Uterus (tissue), 4 donors: Measurements from ENCODE around the gene PGLYRP2. TPM values are rescaled to one million over a fixed set of nuclear protein-coding genes. Genes with fewer than 3 reads are reported as not detected.
"Not testable (repeated sequence)": the region's sequence is repeated elsewhere in the genome, so short reads cannot be mapped to it uniquely, and the experiment has no call there.

Experiments
- DNase-seq, 2 donors: peaks; one replicate each; pipeline ENCODE4 v3.0.0-alpha.2; 2019 to 2020
- H3K27ac ChIP-seq, 2 donors: fragments of 200-600 bp; sonication (generic); 1 replicate in 1 of 2; 2 replicates in 1 of 2; pipeline ENCODE4 v1.5.1; 2016 to 2018
- H3K27me3 ChIP-seq, 2 donors: fragments of 200-600 bp; sonication (generic); one replicate each; pipeline ENCODE4 v1.5.1; 2018 to 2019; ENCODE audit warnings: control low read depth in 1 of 2
- H3K36me3 ChIP-seq, 2 donors: fragments of 200-600 bp; sonication (generic); one replicate each; pipeline ENCODE4 v1.5.1; 2019; ENCODE audit warnings: control low read depth in 1 of 2
- H3K4me1 ChIP-seq, 2 donors: fragments of 200-600 bp; sonication (generic); one replicate each; pipeline ENCODE4 v1.5.1; 2018 to 2019; ENCODE audit warnings: control low read depth in 1 of 2
- H3K4me3 ChIP-seq, 2 donors: fragments of 200-600 bp; sonication (generic); 1 replicate in 1 of 2; 2 replicates in 1 of 2; pipeline ENCODE4 v1.5.1; 2018 to 2019; ENCODE audit warnings: mild to moderate bottlenecking in 1 of 2
- H3K9me3 ChIP-seq, 2 donors: fragments of 200-600 bp; sonication (generic); one replicate each; pipeline ENCODE4 v1.5.1; 2019; ENCODE audit warnings: control low read depth in 1 of 2
- CTCF ChIP-seq, 4 experiments: fragments of 200-600 bp in 2 of 4; fragments of 450-650 bp in 2 of 4; sonication (generic) in 2 of 4; IDR thresholded peaks; one replicate each; pipeline ENCODE4 v1.5.1; 2016 to 2019; ENCODE audit warnings: antibody characterized with exemption in 4 of 4, mild to moderate bottlenecking in 2 of 4, moderate library complexity in 1 of 4
- POLR2A ChIP-seq, 2 donors: fragments of 450-650 bp; IDR thresholded peaks; one replicate each; pipeline ENCODE4 v1.6.1; 2016; ENCODE audit warnings: antibody characterized with exemption in 2 of 2, mild to moderate bottlenecking in 1 of 2, moderate library complexity in 1 of 2
- intact Hi-C: fragments of 100-400 bp; cut with DNase I; formaldehyde crosslinking; loops from one replicate; pipeline ENCODE4 v1.15.1; 2023; ENCODE audit warnings: low total_unique reads
- total RNA-seq, 4 donors: library from RNA; depleted of rRNA in 3 of 4; stranded (reverse); fragments of >200 nt in 3 of 4; gene quantifications; one replicate each; pipeline versions ENCODE4 v1.1.0 to v1.2.4, GENCODE V29; 2014 to 2023
- donor health status: DM: yes; HTN: yes; CAD: no.

Gene PGLYRP2
- total RNA-seq, 4 donors from 2014 or later = not detected

GRCh38 chr19:15524781-15525180, 45.5 kb upstream of the PGLYRP2 start:
- Histone ChIP-seq H3K27me3 (no peaks in the 10 kb centered on the region), H3K4me3 (no peak overlapping the region), H3K27ac (no peak overlapping the region), H3K4me1 (no peaks in the 10 kb centered on the region), H3K36me3 (no peaks in the 10 kb centered on the region), H3K9me3 (no peaks in the 10 kb centered on the region)
- DNase-seq = no peak
- TF ChIP-seq CTCF (IDR thresholded peaks at IDR 0.05) (no peak), POLR2A (IDR thresholded peaks at IDR 0.05) (no peak)
- intact Hi-C loops = no loop called here

GRCh38 chr19:15519433-15519976, 40.2 kb upstream of the PGLYRP2 start:
- TF ChIP-seq POLR2A (IDR thresholded peaks at IDR 0.05) (no peak), CTCF (IDR thresholded peaks at IDR 0.05) (no peak)
- Histone ChIP-seq H3K27me3 (no peaks in the 10 kb centered on the region), H3K9me3 (no peaks in the 10 kb centered on the region)

GRCh38 chr19:15517778-15518177, 38.5 kb upstream of the PGLYRP2 start:
- Histone ChIP-seq H3K4me1 (no peaks in the 10 kb centered on the region), H3K27me3 (no peaks in the 10 kb centered on the region), H3K36me3 (no peaks in the 10 kb centered on the region), H3K27ac (no peak overlapping the region), H3K4me3 (no peak overlapping the region), H3K9me3 (no peaks in the 10 kb centered on the region)
- intact Hi-C loops = no loop called here
- TF ChIP-seq POLR2A (IDR thresholded peaks at IDR 0.05) (no peak), CTCF (IDR thresholded peaks at IDR 0.05) (no peak)
- no peak for DNase-seq

More at GRCh38 chr19:15519433-15519976, 40.2 kb upstream of the PGLYRP2 start:
- no peak for DNase-seq
- Histone ChIP-seq H3K4me3 (no peak overlapping the region), H3K36me3 (no peaks in the 10 kb centered on the region), H3K4me1 (no peaks in the 10 kb centered on the region), H3K27ac (no peak overlapping the region)
- intact Hi-C loops = no loop called here

- intact Hi-C loops = no loop called here
- Histone ChIP-seq H3K27ac (no peak overlapping the region), H3K9me3 (no peaks in the 10 kb centered on the region), H3K27me3 (no peaks in the 10 kb centered on the region), H3K4me3 (no peak overlapping the region), H3K4me1 (no peaks in the 10 kb centered on the region), H3K36me3 (no peaks in the 10 kb centered on the region)
- TF ChIP-seq POLR2A (IDR thresholded peaks at IDR 0.05) = no peak
- TF ChIP-seq CTCF (IDR thresholded peaks at IDR 0.05) = no peak
- no peak for DNase-seq
Measured at GRCh38 chr19:15516363-15516762, 37.1 kb upstream of the PGLYRP2 start.

- H3K9me3 ChIP-seq, H3K27me3 ChIP-seq, H3K36me3 ChIP-seq, H3K4me1 ChIP-seq, intact Hi-C loops, H3K27ac ChIP-seq, DNase-seq, H3K4me3 ChIP-seq: not testable (repeated sequence)
Measured at GRCh38 chr19:15515227-15515625, 35.9 kb upstream of the PGLYRP2 start.
